Keratinocyte (primary cell): ENCODE data around the gene EGFR.

Experiments
- CTCF ChIP-seq, 3 experiments: IDR thresholded peaks in 1 of 3; conservative IDR thresholded peaks in 1 of 3; optimal IDR thresholded peaks in 1 of 3; 2 replicates in 2 of 3; 3 replicates in 1 of 3; pipeline versions ENCODE3 to v1.5.1; 2011; ENCODE audit warnings: low read length in 3 of 3, mild to moderate bottlenecking in 3 of 3, moderate library complexity in 2 of 3, control low read depth in 1 of 3, inconsistent platforms in 1 of 3; ENCODE audit not compliant: insufficient read depth in 2 of 3; ENCODE audit errors: extremely low read depth in 1 of 3
- EZH2 ChIP-seq: IDR thresholded peaks from one replicate; pipeline ENCODE4 v1.6.1; 2012; ENCODE audit warnings: inconsistent platforms, mild to moderate bottlenecking, low read length, moderate library complexity

- TF ChIP-seq CTCF (optimal IDR thresholded peaks at IDR 0.05 in 1 of 3, IDR thresholded peaks at IDR 0.05 in 1 of 3, conservative IDR thresholded peaks at IDR 0.05 in 1 of 3; ENCODE audit: extremely low read depth in 1 of 3, insufficient read depth in 2 of 3, low read length in 3 of 3) (no peak), EZH2 (no peak)
Measured at GRCh38 chr7:55118426-55118825, 99.6 kb downstream of the EGFR start.
